OCI-LY7 (cell line): ENCODE results near the gene FGD2. TPM values are rescaled to one million over a fixed set of nuclear protein-coding genes. Genes with fewer than 3 reads are reported as not detected.

Experiments used
- BruUV-seq: library from RNA; stranded (reverse); fragments of 400-500 nt; replicated peaks from 2 replicates; lab custom pipeline; 2021; lab: Mats Ljungman, UMichigan
- CTCF ChIA-PET: fragments of 300-600 bp; sonication (Branson Sonifier 250); formaldehyde crosslinking; loops from one replicate; lab custom pipeline; 2022; ENCODE audit warnings: antibody characterized with exemption; ENCODE audit not compliant: unreplicated experiment; lab: Charles Lee
- POLR2A ChIA-PET: fragments of 300-600 bp; sonication (Branson Sonifier 250); formaldehyde crosslinking; loops from one replicate; lab custom pipeline; 2022; ENCODE audit warnings: antibody characterized with exemption; lab: Charles Lee
- DNase-seq: peaks from one replicate; pipeline ENCODE4 v3.0.0-alpha.2; 2015; ENCODE audit warnings: low spot score
- H2AFZ ChIP-seq: fragments of 200-600 bp; sonication (generic), shearing (Covaris generic); 2 replicates; pipeline ENCODE4 v1.6.1; 2014; ENCODE audit warnings: mild to moderate bottlenecking, antibody characterized with exemption, low read length, moderate library complexity
- H3K27ac ChIP-seq: fragments of 200-600 bp; sonication (generic); 2 replicates; pipeline ENCODE4 v1.5.1; 2014; ENCODE audit warnings: mixed run types, low read depth, mild to moderate bottlenecking, moderate library complexity, low read length, inconsistent platforms; ENCODE audit not compliant: poor library complexity, severe bottlenecking
- H3K36me3 ChIP-seq: fragments of 200-600 bp; sonication (generic); 2 replicates; pipeline ENCODE4 v1.6.1; 2014; ENCODE audit warnings: mild to moderate bottlenecking, antibody characterized with exemption, low read length, moderate library complexity, mixed read lengths; ENCODE audit not compliant: insufficient read depth
- H3K4me1 ChIP-seq: fragments of 200-600 bp; sonication (generic); 2 replicates; pipeline ENCODE4 v1.5.1; 2014; ENCODE audit warnings: mild to moderate bottlenecking, low read length; ENCODE audit not compliant: insufficient read depth, poor library complexity, severe bottlenecking
- H3K4me2 ChIP-seq: fragments of 200-600 bp; sonication (generic); 2 replicates; pipeline ENCODE4 v1.6.1; 2014; ENCODE audit warnings: mild to moderate bottlenecking, low read length
- H3K4me3 ChIP-seq: fragments of 200-600 bp; sonication (generic); 2 replicates; pipeline ENCODE4 v1.5.1; 2014; ENCODE audit warnings: mild to moderate bottlenecking, low read depth, low read length; ENCODE audit not compliant: poor library complexity, severe bottlenecking
- H3K79me2 ChIP-seq: fragments of 200-600 bp; sonication (generic); 2 replicates; pipeline ENCODE4 v1.6.1; 2016; ENCODE audit warnings: low read depth, mild to moderate bottlenecking, low read length, moderate library complexity, mixed read lengths; ENCODE audit not compliant: insufficient read depth
- H3K9me2 ChIP-seq: fragments of 200-600 bp; sonication (generic); 2 replicates; pipeline ENCODE4 v1.6.1; 2016; ENCODE audit warnings: mild to moderate bottlenecking, low read length, mixed read lengths; ENCODE audit not compliant: insufficient read depth
- H3K9me3 ChIP-seq: fragments of 200-600 bp; sonication (generic); 2 replicates; pipeline ENCODE4 v1.6.1; 2014; ENCODE audit warnings: mild to moderate bottlenecking, mixed run types, low read length, mixed read lengths
- H4K20me1 ChIP-seq: fragments of 200-600 bp; sonication (generic); 2 replicates; pipeline ENCODE4 v1.6.1; 2014; ENCODE audit warnings: mild to moderate bottlenecking, antibody characterized with exemption, low read length, moderate library complexity, mixed read lengths; ENCODE audit not compliant: insufficient read depth
- CTCF ChIP-seq: fragments of 200-600 bp; sonication (generic); conservative IDR thresholded peaks from 2 replicates; pipeline ENCODE4 v1.5.1; 2014; ENCODE audit warnings: mild to moderate bottlenecking, antibody characterized with exemption, low read length, moderate library complexity, mixed read lengths
- EZH2phosphoT487 ChIP-seq: fragments of 200-600 bp; sonication (generic); IDR thresholded peaks from 2 replicates; pipeline ENCODE4 v1.6.1; 2018; ENCODE audit warnings: low read depth, borderline replicate concordance, mild to moderate bottlenecking, mixed run types, antibody characterized with exemption, low read length, moderate library complexity, mixed read lengths
- intact Hi-C: fragments of 100-400 bp; cut with micrococcal nuclease; formaldehyde crosslinking; loops from one replicate; pipeline ENCODE4 v1.10.0; 2022; ENCODE audit not compliant: unreplicated experiment
- total RNA-seq, 2 experiments: library from RNA; depleted of rRNA in 1 of 2; stranded (reverse); fragments of >200 nt in 1 of 2; shearing (Covaris generic) in 1 of 2; gene quantifications; 2 replicates each; pipeline ENCODE4 v1.2.3, GENCODE V29; 2014 to 2022

Gene FGD2
- total RNA-seq, 2 experiments from 2014 or later, result 27.8 to 48.6 TPM

DNA sequence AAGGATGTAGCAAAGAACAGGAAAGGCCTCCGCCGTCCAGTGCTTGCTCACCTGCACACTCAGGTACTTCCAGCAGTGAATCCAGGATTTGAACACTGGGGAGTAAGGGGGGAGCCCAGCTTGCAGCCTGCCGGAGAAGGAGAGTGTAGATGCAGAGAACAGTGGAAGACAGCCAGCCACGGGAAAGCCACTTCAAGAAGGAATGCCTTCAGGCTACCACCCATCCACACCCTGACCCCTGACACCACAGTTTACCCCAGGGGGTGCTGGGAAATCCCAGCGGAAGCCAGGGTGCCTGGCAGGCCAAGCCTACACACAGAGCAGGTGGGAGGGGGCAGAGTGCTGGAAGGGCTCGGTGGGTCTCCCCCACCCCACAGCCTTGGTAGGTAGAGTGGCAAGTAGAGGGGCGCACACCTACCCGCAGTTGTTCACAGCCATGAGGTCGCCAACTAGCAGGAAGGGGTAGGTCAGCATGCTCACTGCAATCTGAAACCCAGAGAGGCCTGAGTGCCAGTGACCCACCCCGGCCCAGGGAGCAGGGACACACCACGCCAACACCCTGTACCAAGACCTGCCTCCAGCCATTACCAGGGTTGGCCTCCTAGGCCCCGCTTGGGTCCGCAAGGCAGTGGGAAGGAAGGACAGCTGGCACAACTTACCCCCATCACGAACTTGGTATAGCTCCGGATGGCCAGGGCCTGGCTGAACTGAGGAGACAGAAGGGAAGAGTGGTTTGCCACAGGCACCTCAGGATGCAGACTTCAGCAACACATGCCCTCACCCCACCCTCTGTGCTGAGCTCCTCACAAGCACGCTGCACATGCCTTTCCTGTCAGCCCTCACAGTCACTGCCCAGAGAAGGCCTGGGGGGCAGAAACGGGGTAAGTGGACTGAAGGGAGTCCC lies 35.2 kb upstream of the FGD2 start:
- H3K79me2 ChIP-seq, result no peaks in the 10 kb centered on the region
- H2AFZ ChIP-seq, result no peak overlapping the region
- H3K9me2 ChIP-seq, result no peaks in the 10 kb centered on the region
- CTCF ChIA-PET, result no interaction called here
- DNase-seq, result no peak
- no peak overlapping the region for H3K4me3 ChIP-seq
- POLR2A ChIA-PET, result interaction anchor here (0.5 kb wide), 1 partner anchor 73 kb away, joined by 4 read pairs; no protein-coding TSS in a partner anchor
- peaks cover 90% of the 10 kb centered on the region for H3K36me3 ChIP-seq
- H3K27ac ChIP-seq, result no peak overlapping the region
- no peaks in the 10 kb centered on the region for H3K4me1 ChIP-seq
- no peak overlapping the region for H3K4me2 ChIP-seq
- TF ChIP-seq EZH2phosphoT487 (no peak), CTCF (no peak)
- BruUV-seq, result no TSS peak
- no peaks in the 10 kb centered on the region for H3K9me3 ChIP-seq
- no peaks in the 10 kb centered on the region for H4K20me1 ChIP-seq
- intact Hi-C loops, result no loop called here

- peaks cover 96% of the 10 kb centered on the region for H3K36me3 ChIP-seq
- H3K9me3 ChIP-seq, result no peaks in the 10 kb centered on the region
- no peak overlapping the region for H3K27ac ChIP-seq
- no peak for DNase-seq
- no peaks in the 10 kb centered on the region for H4K20me1 ChIP-seq
- ChIA-PET CTCF (no interaction called here), POLR2A (interaction anchor here (0.5 kb wide), 1 partner anchor 74 kb away, joined by 4 read pairs; no protein-coding TSS in a partner anchor)
- H3K4me1 ChIP-seq, result no peaks in the 10 kb centered on the region
- intact Hi-C loops, result no loop called here
- no peak for TF ChIP-seq EZH2phosphoT487
- TF ChIP-seq CTCF, result no peak
- H2AFZ ChIP-seq, result no peak overlapping the region
- BruUV-seq, result no TSS peak
- H3K9me2 ChIP-seq, result no peaks in the 10 kb centered on the region
- no peak overlapping the region for H3K4me2 ChIP-seq
- no peak overlapping the region for H3K4me3 ChIP-seq
- H3K79me2 ChIP-seq, result no peaks in the 10 kb centered on the region
Observed at GRCh38 chr6:36970892-36971842, 34.3 kb upstream of the FGD2 start.
